GM10266 (cell line): ENCODE measurements around the gene VSX2.

Source experiments
- DNase-seq: peaks from one replicate; pipeline ENCODE4 v3.0.0; 2012; ENCODE audit errors: extremely low spot score
- CTCF ChIP-seq: IDR thresholded peaks from 2 replicates; pipeline ENCODE4 v1.5.1; 2012; ENCODE audit warnings: mild to moderate bottlenecking, low read depth; ENCODE audit not compliant: control insufficient read depth, insufficient read depth; ENCODE audit errors: missing control alignments

VSX2 gene

GRCh38 chr14:74216671-74217070, 22.6 kb upstream of the VSX2 start:
- TF ChIP-seq CTCF = no peak
- DNase-seq = no peak

- DNase-seq = peak; percentile 84
- TF ChIP-seq CTCF = peak; percentile 91
Observed at GRCh38 chr14:74217672-74218448, 21.4 kb upstream of the VSX2 start.

- TF ChIP-seq CTCF = no peak
- no peak for DNase-seq
Observed at GRCh38 chr14:74218462-74218861, 20.8 kb upstream of the VSX2 start.

- TF ChIP-seq CTCF = no peak
- no peak for DNase-seq
Observed at GRCh38 chr14:74219277-74220205, 19.7 kb upstream of the VSX2 start.

GRCh38 chr14:74220991-74221390, 18.3 kb upstream of the VSX2 start:
- DNase-seq = no peak
- no peak for TF ChIP-seq CTCF

GRCh38 chr14:74221741-74222140, 17.5 kb upstream of the VSX2 start:
- DNase-seq = no peak
- TF ChIP-seq CTCF = no peak
